Upper lobe of left lung (tissue), 4 donors: ENCODE results near the gene HES7.

Experiments
- POLR2A ChIP-seq, 4 donors: fragments of 450-650 bp; IDR thresholded peaks; one replicate each; pipeline ENCODE4 v1.5.1; 2016 to 2017; ENCODE audit warnings: antibody characterized with exemption in 4 of 4, mild to moderate bottlenecking in 2 of 4
- TF ChIP-seq, protein P1 (sequence below), 6 experiments: fragments of 450-650 bp in 4 of 6; fragments of 200-600 bp in 2 of 6; sonication (generic) in 2 of 6; IDR thresholded peaks; one replicate each; pipeline ENCODE4 v1.5.1; 2016 to 2019; ENCODE audit warnings: antibody characterized with exemption in 6 of 6

- TF ChIP-seq, protein P1, sequence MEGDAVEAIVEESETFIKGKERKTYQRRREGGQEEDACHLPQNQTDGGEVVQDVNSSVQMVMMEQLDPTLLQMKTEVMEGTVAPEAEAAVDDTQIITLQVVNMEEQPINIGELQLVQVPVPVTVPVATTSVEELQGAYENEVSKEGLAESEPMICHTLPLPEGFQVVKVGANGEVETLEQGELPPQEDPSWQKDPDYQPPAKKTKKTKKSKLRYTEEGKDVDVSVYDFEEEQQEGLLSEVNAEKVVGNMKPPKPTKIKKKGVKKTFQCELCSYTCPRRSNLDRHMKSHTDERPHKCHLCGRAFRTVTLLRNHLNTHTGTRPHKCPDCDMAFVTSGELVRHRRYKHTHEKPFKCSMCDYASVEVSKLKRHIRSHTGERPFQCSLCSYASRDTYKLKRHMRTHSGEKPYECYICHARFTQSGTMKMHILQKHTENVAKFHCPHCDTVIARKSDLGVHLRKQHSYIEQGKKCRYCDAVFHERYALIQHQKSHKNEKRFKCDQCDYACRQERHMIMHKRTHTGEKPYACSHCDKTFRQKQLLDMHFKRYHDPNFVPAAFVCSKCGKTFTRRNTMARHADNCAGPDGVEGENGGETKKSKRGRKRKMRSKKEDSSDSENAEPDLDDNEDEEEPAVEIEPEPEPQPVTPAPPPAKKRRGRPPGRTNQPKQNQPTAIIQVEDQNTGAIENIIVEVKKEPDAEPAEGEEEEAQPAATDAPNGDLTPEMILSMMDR (IDR thresholded peaks at IDR 0.05): no peak
- TF ChIP-seq POLR2A (IDR thresholded peaks at IDR 0.05): no peak
Observed at GRCh38 chr17:8080799-8081219, 43.1 kb downstream of the HES7 start.
